ENCODE results near the gene TANK. TPM values are rescaled to one million over a fixed set of nuclear protein-coding genes. Genes with fewer than 3 reads are reported as not detected.
"Not testable (repeated sequence)": the region's sequence is repeated elsewhere in the genome, so short reads cannot be mapped to it uniquely, and the experiment has no call there.

Gene TANK
- total RNA-seq, 1 experiment from 2014 or later, result 79.6 TPM

- H3K36me3 Mint-ChIP-seq (ENCODE audit: insufficient read depth, unreplicated experiment), result no peaks in the 10 kb centered on the region
- DNase-seq (ENCODE audit: unreplicated experiment), result no peak
- H3K4me1 Mint-ChIP-seq (ENCODE audit: insufficient read depth, unreplicated experiment), result peaks cover 27% of the 10 kb centered on the region
- peaks cover 7% of the 10 kb centered on the region for H3K9me3 Mint-ChIP-seq (ENCODE audit: unreplicated experiment)
- ChIA-PET CTCF (no interaction called here), POLR2A (interaction anchor here (0.9 kb wide), 1 partner anchor 8 kb away, joined by 3 read pairs; no protein-coding TSS in a partner anchor)
- H3K27me3 Mint-ChIP-seq (ENCODE audit: insufficient read depth, unreplicated experiment), result no peaks in the 10 kb centered on the region
- intact Hi-C loops (cut with micrococcal nuclease), result no loop called here
- no TSS peak for BruUV-seq (replicated peaks)
- no peak for TF ChIP-seq CTCF (IDR thresholded peaks at IDR 0.05; ENCODE audit: unreplicated experiment)
- no peak overlapping the region for H3K4me3 Mint-ChIP-seq (ENCODE audit: unreplicated experiment)
- no peak overlapping the region for H3K27ac Mint-ChIP-seq (ENCODE audit: low read depth, unreplicated experiment)
Observed at GRCh38 chr2:161131804-161132203, 28.4 kb upstream of the TANK start.

DNA sequence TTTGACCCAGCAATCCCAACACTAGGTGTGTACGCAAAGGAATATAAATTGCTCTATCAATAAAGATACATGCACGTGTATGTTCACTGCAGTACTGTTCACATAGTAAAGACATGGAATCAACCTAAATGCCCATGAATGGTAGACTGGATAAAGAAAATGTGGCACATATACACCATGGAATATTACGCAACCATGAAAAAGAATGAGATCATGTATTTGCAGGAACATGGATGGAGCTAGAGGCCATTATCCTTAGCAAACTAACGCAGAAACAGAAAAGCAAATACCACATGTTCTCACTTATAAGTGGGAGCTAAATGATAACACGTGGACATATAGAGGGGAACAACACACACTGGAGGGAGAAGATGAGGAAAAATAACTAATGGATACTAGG lies 27.8 kb upstream of the TANK start:
- DNase-seq (ENCODE audit: unreplicated experiment); H3K4me3 Mint-ChIP-seq (ENCODE audit: unreplicated experiment); H3K9me3 Mint-ChIP-seq (ENCODE audit: unreplicated experiment); H3K36me3 Mint-ChIP-seq (ENCODE audit: insufficient read depth, unreplicated experiment); BruUV-seq (replicated peaks); intact Hi-C loops (cut with micrococcal nuclease); H3K27ac Mint-ChIP-seq (ENCODE audit: low read depth, unreplicated experiment); H3K27me3 Mint-ChIP-seq (ENCODE audit: insufficient read depth, unreplicated experiment); CTCF ChIA-PET: not testable (repeated sequence)
- POLR2A ChIA-PET, result interaction anchor here (0.9 kb wide), 1 partner anchor 8 kb away, joined by 3 read pairs; no protein-coding TSS in a partner anchor
- peaks cover 28% of the 10 kb centered on the region for H3K4me1 Mint-ChIP-seq (ENCODE audit: insufficient read depth, unreplicated experiment)

GRCh38 chr2:161133366-161133765 lies 26.9 kb upstream of the TANK start:
- CTCF ChIA-PET, result interaction anchor here (1.4 kb wide), 1 partner anchor 10 kb away, joined by 3 read pairs; no protein-coding TSS in a partner anchor
- H3K27ac Mint-ChIP-seq (ENCODE audit: low read depth, unreplicated experiment), result no peak overlapping the region
- H3K36me3 Mint-ChIP-seq (ENCODE audit: insufficient read depth, unreplicated experiment), result no peaks in the 10 kb centered on the region

DNA sequence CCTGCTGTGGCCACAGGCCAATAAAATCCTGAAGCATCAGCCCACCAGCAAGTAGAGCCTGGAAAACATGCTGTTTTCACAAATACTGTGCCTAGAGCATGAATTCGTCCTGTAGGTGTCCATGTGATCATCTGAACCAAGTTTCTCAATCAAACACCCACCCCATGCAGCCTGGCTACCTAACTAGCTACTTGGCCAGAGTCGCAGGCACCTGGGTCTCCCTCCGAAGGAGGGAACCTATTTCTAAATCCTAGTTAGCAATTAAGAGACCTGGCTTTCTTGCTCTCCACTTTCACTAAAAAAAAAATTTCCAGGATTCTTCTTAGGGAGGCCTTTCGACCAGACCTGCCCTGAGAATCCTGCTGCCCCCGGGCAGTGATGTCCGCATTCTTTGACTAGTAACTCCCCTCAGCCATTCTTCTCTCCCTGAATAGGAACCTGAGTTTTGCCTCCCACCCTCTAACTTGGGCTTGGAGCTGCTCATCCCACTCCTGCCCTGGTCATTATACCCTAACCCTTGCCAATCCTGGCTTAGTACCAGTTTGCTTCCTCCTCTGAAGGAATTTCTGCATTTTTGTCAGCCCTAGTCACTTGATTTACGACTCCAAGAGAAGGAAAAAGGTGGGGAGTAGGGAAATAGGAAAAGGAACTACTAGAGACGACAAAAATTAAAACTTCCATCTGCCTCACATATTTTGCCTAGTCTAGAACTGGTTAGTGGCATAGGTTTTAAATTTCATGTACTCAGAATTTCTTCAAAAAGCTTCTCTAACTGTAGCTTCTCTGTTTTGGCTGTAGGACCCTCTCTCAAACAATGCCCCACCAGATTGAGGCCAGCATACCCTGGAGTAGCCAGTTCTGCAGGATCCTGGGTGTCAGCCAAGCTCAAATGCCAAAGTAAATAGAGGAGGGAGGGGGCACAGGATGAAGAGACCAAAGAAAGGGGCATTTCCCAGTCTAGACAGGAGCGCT lies 25.4 kb upstream of the TANK start:
- H3K36me3 Mint-ChIP-seq (ENCODE audit: insufficient read depth, unreplicated experiment), result no peaks in the 10 kb centered on the region
- H3K9me3 Mint-ChIP-seq (ENCODE audit: unreplicated experiment), result peaks cover 7% of the 10 kb centered on the region
- DNase-seq (ENCODE audit: unreplicated experiment), result peak; percentile 58
- H3K27ac Mint-ChIP-seq (ENCODE audit: low read depth, unreplicated experiment), result peak overlapping the region; percentile 39
- H3K27me3 Mint-ChIP-seq (ENCODE audit: insufficient read depth, unreplicated experiment), result no peaks in the 10 kb centered on the region
- peaks cover 24% of the 10 kb centered on the region for H3K4me1 Mint-ChIP-seq (ENCODE audit: insufficient read depth, unreplicated experiment)
- CTCF ChIA-PET, result interaction anchor here (0.6 kb wide), 1 partner anchor 16 kb away, joined by 3 read pairs; no protein-coding TSS in a partner anchor
- intact Hi-C loops (cut with micrococcal nuclease), result no loop called here
- no TSS peak for BruUV-seq (replicated peaks)
- POLR2A ChIA-PET, result interaction anchor here (0.9 to 2.5 kb wide), 8 partner anchors 10 to 28 kb away, joined by 3 to 12 read pairs (median 4); no protein-coding TSS in a partner anchor
- H3K4me3 Mint-ChIP-seq (ENCODE audit: unreplicated experiment), result peak overlapping the region; percentile 12
- TF ChIP-seq CTCF (IDR thresholded peaks at IDR 0.05; ENCODE audit: unreplicated experiment), result no peak

More at GRCh38 chr2:161133366-161133765, 26.9 kb upstream of the TANK start:
- peaks cover 7% of the 10 kb centered on the region for H3K9me3 Mint-ChIP-seq (ENCODE audit: unreplicated experiment)
- DNase-seq (ENCODE audit: unreplicated experiment), result no peak
- H3K27me3 Mint-ChIP-seq (ENCODE audit: insufficient read depth, unreplicated experiment), result no peaks in the 10 kb centered on the region
- peaks cover 28% of the 10 kb centered on the region for H3K4me1 Mint-ChIP-seq (ENCODE audit: insufficient read depth, unreplicated experiment)
- POLR2A ChIA-PET, result interaction anchor here (0.7 to 1.1 kb wide), 2 partner anchors 10 to 11 kb away, joined by 3 read pairs; no protein-coding TSS in a partner anchor
- BruUV-seq (replicated peaks), result no TSS peak
- TF ChIP-seq CTCF (IDR thresholded peaks at IDR 0.05; ENCODE audit: unreplicated experiment), result no peak
- no peak overlapping the region for H3K4me3 Mint-ChIP-seq (ENCODE audit: unreplicated experiment)
- intact Hi-C loops (cut with micrococcal nuclease), result no loop called here

Measured in MCF 10A (cell line).